ENCODE measurements around the gene GOLGA3.
A peak's percentile ranks its signal among the peaks of the same experiment; 100 is the strongest.
"Not testable (repeated sequence)": the region's sequence is repeated elsewhere in the genome, so short reads cannot be mapped to it uniquely, and the experiment has no call there.

Gene GOLGA3

DNA sequence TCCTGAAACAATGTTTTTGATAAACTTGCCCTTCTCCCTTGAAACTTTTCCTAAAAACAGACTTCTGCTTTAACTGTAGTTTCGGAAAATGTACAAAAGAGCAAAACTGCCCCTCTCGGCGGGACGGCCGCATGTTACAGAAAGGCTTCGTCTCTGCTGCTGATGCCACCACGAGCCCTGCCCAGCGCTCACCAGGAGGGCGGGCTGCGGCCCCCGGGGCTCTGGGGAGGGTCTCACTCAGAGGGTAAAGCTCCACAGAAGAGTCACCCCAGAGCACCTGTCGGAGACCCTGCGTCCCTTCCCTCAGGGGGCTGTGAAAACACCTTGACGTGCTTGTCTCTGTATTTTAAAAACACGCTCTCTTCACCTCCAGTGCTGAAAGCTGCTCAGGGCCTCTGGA lies 12.5 kb upstream of the GOLGA3 start:
- DNase-seq: no peak

DNA sequence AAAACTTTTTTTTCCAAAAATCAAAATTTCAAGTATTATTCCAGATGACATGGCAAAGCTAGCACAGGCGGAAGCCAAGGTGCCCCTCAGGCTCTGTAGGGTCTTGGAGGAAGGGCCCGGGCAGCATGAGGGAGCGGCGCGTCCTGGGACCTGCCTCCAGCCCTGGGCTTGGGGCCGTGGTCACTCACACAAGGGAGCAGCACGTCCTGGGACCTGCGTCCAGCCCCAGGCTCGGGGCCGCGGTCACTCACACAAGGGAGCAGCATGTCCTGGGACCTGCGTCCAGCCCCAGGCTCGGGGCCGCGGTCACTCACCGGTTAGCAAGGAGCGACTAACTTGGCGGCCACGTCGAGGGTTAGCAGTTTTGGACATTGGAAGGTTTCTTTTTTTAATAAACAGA lies 11.9 kb upstream of the GOLGA3 start:
- no peak for DNase-seq

- no peak for DNase-seq
These were observed 11.0 kb upstream of the GOLGA3 start for GRCh38 chr12:132839558-132840235.

GRCh38 chr12:132838410-132839080 lies 9.9 kb upstream of the GOLGA3 start:
- DNase-seq: no peak

DNA sequence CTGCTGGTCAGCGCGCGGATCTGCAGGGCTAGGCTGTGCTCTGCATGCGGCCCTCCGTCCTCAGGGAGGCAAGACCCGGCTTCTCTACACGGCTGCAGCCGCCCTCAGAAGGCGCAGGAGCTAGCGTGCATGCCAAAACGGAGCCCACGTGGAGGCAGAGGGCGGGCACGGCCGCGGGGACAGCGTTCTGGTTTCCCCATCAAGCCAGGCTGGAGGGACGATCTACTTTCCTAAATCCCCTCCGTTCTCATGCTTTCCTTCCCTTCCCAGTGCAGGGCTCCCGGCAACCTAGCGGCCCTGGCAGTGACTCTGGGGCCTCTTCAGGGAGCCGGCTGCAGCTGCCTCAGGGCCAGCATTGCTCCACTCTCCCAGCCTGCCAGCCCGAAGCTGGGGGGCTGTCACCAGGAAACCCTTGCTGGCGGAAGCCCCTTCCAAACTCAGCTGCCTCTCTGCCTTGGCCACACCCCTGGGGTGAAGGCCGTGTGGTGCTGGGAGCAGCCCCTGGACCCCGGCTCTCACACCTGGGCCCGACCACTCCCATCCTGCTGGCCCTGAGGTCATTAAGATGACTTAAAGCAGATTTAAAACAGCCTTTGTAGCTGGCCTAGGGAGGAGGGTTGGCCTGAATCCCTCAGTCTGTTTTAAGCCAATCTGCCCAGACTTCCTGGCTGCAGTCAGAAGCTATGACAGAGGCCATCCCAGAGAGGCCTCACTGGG lies 9.2 kb upstream of the GOLGA3 start:
- DNase-seq: no peak

- DNase-seq: no peak
These were observed 8.2 kb upstream of the GOLGA3 start for GRCh38 chr12:132836795-132837331.

DNA sequence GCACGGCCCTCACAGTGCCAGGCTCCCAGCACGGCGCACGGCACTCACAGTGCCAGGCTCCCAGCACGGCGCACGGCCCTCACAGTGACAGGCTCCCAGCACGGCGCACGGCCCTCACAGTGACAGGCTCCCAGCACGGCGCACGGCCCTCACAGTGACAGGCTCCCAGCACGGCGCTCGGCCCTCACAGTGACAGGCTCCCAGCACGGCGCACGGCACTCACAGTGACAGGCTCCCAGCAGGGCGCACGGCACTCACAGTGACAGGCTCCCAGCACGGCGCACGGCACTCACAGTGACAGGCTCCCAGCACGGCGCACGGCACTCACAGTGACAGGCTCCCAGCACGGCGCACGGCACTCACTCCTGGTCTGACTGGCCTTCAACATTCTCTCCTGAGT lies 7.6 kb upstream of the GOLGA3 start:
- DNase-seq: not testable (repeated sequence)

- no peak for DNase-seq
These were observed 6.7 kb upstream of the GOLGA3 start for GRCh38 chr12:132835076-132836025.

DNA sequence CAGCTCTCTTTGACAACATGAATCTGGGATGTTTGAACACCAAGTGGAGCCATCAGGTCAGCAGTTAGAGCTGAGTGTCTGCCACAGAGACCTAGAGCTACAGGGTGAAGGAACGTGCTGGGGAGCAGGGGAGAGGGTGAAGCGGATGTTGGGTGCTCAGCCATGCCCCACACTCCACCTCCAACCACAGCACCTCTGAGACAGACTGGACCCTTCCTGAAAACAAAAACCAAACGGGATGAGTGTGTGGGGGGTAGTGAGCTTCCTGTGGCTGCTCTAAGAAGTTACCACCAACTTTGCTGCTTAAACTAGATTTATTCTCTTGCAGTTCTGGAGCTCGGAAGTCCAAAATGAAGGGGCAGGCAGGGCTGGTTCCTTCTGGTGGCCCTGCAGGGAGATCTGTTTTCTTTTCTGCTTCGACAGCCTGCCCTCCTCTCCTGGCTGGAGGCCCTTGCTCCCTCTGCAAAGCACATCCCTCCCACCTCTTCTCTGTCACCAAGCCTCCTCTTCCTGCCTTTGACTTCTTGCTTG lies 5.6 kb upstream of the GOLGA3 start:
- no peak for DNase-seq

DNA sequence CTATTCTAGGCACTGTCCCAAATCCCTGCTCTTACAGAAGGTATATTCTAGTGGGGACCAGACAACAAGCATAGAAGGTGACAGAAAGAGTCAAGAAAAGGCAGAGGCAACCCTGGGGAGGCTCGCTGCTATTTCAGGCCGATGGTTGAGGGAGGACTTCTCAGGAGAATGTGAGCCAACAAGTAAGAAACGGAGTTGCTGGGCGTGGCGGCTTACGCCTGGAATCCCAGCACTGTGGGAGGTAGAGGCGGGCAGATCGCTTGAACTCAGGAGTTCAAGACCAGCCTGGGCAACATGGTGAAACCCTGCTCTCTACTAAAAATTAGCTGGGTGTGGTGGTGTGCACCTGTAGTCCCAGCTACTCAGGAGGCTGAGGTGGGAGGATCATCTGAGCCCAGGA lies 4.7 kb upstream of the GOLGA3 start:
- DNase-seq: no peak

- DNase-seq: no peak
These were observed 3.1 kb upstream of the GOLGA3 start for GRCh38 chr12:132831771-132832170.

DNA sequence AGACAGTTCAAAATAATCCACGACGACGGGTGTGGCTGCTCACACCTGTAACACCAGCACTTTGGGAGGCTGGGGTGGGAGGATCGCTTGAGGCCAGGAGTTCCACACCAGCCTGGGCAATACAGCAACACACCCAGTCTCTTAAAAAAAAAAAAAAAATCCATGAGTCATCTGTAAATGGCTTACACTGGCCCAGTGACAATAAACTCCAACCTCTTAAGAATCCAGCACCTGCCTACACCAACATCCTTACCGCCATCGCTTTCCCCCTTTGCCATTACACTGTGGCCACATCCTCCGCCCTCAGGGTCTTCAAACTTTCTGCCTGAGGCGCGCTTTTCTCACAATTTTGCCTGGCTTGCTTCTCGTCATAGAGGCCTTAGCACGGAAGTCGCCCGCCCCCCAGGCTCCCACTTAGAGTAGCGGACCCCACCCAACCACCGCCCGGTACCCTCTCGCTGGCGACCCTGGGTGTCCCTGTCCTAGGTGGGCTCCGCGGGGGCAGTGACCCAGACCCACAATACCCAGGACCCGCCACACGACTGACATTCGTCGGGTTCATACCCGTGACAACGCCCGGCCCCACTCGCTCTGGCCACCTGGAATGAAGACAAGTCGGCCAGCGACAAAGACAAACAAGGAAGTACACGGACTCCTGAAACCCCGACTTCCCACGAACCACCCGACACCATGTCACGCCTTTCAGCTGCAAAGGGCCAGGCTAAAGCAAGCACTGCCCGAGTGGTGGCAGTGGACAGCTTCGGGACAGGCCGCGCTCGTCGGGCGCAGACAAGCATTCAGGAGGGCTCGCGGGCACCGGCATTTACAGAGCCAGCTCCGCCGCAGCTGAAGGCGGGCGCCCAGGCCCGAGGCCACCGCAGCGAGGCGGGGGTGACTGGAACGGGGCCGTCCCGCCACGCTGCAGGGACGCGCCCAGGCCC lies 636 bp downstream of the GOLGA3 start:
- peak; percentile 22 for DNase-seq

- no peak for DNase-seq
These were observed 2.8 kb downstream of the GOLGA3 start for GRCh38 chr12:132825861-132826260.

- DNase-seq: no peak
These were observed 3.6 kb downstream of the GOLGA3 start for GRCh38 chr12:132825089-132825488.

- no peak for DNase-seq
These were observed 4.6 kb downstream of the GOLGA3 start for GRCh38 chr12:132824053-132824452.

- no peak for DNase-seq
These were observed 10.1 kb downstream of the GOLGA3 start for GRCh38 chr12:132818562-132818961.

DNA sequence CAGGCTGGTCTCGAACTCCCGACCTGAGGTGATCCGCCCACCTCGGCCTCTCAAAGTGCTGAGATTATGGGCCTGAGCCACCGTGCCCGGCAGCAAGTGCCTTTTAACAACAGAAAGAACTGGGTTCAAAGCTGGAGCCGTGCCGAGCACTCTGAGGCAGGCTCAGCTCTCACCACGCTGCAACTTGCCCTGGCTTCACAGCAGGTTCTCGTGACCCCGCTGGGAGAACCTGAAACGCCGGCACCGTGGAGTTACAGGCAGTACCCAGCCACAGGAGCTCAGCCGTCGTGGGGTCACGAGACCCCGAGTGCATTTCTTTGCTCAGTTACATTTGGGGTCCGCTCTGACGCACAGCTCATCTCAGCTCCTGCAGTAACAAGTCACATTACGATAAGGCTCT lies 14.4 kb downstream of the GOLGA3 start:
- DNase-seq: no peak

DNA sequence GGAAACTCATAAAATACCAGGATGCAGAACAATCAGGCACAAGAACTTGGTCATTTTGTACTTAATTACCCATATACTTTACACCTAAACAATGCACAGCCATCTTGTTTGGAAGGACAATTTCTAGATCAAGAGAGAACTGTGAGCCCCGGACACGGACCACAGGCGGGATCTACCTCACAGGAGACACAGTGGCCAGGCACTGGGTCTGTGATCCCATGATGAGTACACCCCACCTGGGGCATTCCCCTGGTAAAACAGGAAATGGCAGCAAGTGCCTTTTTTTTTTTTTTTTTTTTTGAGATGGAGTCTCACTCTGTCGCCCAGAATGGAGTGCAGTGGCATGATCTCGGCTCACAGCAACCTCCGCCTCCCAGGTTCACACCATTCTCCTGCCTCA lies 15.2 kb downstream of the GOLGA3 start:
- no peak for DNase-seq

DNA sequence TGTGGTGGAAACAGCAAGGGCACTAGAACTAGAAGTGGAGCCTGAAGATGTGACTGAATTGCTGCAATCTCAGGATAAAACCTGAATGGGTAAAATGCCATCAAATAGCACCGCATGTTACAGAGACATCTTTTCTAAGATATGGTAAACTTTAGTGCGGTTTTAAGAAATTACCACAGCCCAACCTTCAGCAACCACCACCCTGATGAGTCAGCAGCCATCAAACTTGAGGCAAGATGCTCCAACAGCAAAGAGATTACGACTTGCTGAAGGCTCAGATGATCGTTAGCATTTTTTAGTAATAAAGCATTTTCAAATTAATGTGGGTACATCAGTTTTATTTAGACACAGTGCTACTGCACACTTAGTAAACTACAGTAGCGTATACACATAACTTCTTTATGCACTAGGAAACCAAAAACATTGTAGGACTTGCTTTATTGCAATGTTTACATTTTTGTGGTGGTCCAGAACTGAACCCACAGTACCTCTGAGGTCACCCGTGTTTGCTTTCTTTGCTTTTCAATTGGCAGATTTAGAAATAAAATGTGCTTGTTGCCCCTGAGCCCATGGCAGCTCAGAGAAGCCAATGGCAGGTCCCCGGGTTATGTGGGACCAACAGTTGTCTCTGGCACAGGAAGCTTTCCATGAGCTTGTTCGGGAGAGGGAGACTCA lies 15.9 kb downstream of the GOLGA3 start:
- DNase-seq: no peak

GRCh38 chr12:132809391-132809790 lies 19.3 kb downstream of the GOLGA3 start:
- peak; percentile 26 for DNase-seq
